Nephron (organoid): Measurements from ENCODE around the gene F7.

Experiments used
- H3K27ac Mint-ChIP-seq, 3 experiments: 2 replicates each; pipeline ENCODE4 v1.8.0; 2020; ENCODE audit warnings: mixed read lengths in 3 of 3, mild to moderate bottlenecking in 2 of 3, moderate library complexity in 1 of 3
- H3K27me3 Mint-ChIP-seq: 2 replicates; pipeline ENCODE4 v1.8.0; 2021; ENCODE audit warnings: low read depth, mild to moderate bottlenecking, moderate library complexity, mixed read lengths
- H3K36me3 Mint-ChIP-seq: 2 replicates; pipeline ENCODE4 v1.8.0; 2020; ENCODE audit warnings: low read depth, mixed read lengths
- H3K4me1 Mint-ChIP-seq: 2 replicates; pipeline ENCODE4 v1.8.0; 2020; ENCODE audit warnings: mixed read lengths
- H3K4me3 Mint-ChIP-seq, 3 experiments: 2 replicates each; pipeline ENCODE4 v1.8.0; 2020; ENCODE audit warnings: mild to moderate bottlenecking in 3 of 3, mixed read lengths in 3 of 3, moderate library complexity in 2 of 3
- H3K9me3 Mint-ChIP-seq: 2 replicates; pipeline ENCODE4 v1.8.0; 2020; ENCODE audit warnings: mixed read lengths
- CTCF ChIP-seq, 3 experiments: fragments of 200-600 bp; sonication (generic); IDR thresholded peaks; one replicate each; pipeline ENCODE4 v1.5.0; 2021; ENCODE audit warnings: antibody characterized with exemption in 3 of 3; ENCODE audit not compliant: unreplicated experiment in 3 of 3

F7 gene

GRCh38 chr13:113155201-113155600, 49.6 kb downstream of the F7 start:
- peak overlapping the region; percentile 58 to 79 (median 77) for H3K4me3 Mint-ChIP-seq
- peaks cover 23% of the 10 kb centered on the region for H3K4me1 Mint-ChIP-seq
- no peaks in the 10 kb centered on the region for H3K9me3 Mint-ChIP-seq
- peak overlapping the region in 2 of 3 experiments; percentile 70 to 74 for H3K27ac Mint-ChIP-seq
- peaks cover 19% of the 10 kb centered on the region for H3K27me3 Mint-ChIP-seq
- no peak for TF ChIP-seq CTCF (IDR thresholded peaks at IDR 0.05; ENCODE audit: unreplicated experiment in 3 of 3)
- H3K36me3 Mint-ChIP-seq: no peaks in the 10 kb centered on the region

GRCh38 chr13:113155982-113156655, 50.5 kb downstream of the F7 start:
- H3K4me1 Mint-ChIP-seq: peaks cover 18% of the 10 kb centered on the region
- no peaks in the 10 kb centered on the region for H3K9me3 Mint-ChIP-seq
- H3K27ac Mint-ChIP-seq: no peak overlapping the region
- no peak overlapping the region for H3K4me3 Mint-ChIP-seq
- no peak for TF ChIP-seq CTCF (IDR thresholded peaks at IDR 0.05; ENCODE audit: unreplicated experiment in 3 of 3)
- H3K36me3 Mint-ChIP-seq: no peaks in the 10 kb centered on the region
- peaks cover 28% of the 10 kb centered on the region for H3K27me3 Mint-ChIP-seq

- Mint-ChIP-seq H3K27ac (no peak overlapping the region), H3K4me3 (no peak overlapping the region), H3K9me3 (no peaks in the 10 kb centered on the region), H3K36me3 (no peaks in the 10 kb centered on the region), H3K27me3 (peaks cover 28% of the 10 kb centered on the region), H3K4me1 (peaks cover 12% of the 10 kb centered on the region)
- TF ChIP-seq CTCF (IDR thresholded peaks at IDR 0.05; ENCODE audit: unreplicated experiment in 3 of 3): no peak
Observed at GRCh38 chr13:113157206-113157928, 51.8 kb downstream of the F7 start.

GRCh38 chr13:113157929-113158747, 52.5 kb downstream of the F7 start, which contains the start of gene PROZ:
TSS of gene PROZ (plus strand) at chr13:113158648. CDS start at chr13:113158661, 13 bp downstream.
- no peak for TF ChIP-seq CTCF (IDR thresholded peaks at IDR 0.05; ENCODE audit: unreplicated experiment in 3 of 3)
- Mint-ChIP-seq H3K36me3 (no peaks in the 10 kb centered on the region), H3K9me3 (no peaks in the 10 kb centered on the region), H3K27ac (peak within 1 kb of the TSS in 1 of 3 experiments; percentile 56), H3K27me3 (peaks cover 24% of the 10 kb centered on the region), H3K4me1 (peaks cover 7% of the 10 kb centered on the region), H3K4me3 (peak within 1 kb of the TSS in 1 of 3 experiments; percentile 23)

GRCh38 chr13:113158946-113159345, 53.4 kb downstream of the F7 start:
- Mint-ChIP-seq H3K36me3 (no peaks in the 10 kb centered on the region), H3K4me3 (no peak overlapping the region), H3K4me1 (peaks cover 13% of the 10 kb centered on the region), H3K9me3 (no peaks in the 10 kb centered on the region), H3K27ac (peak overlapping the region in 1 of 3 experiments; percentile 56), H3K27me3 (peaks cover 28% of the 10 kb centered on the region)
- no peak for TF ChIP-seq CTCF (IDR thresholded peaks at IDR 0.05; ENCODE audit: unreplicated experiment in 3 of 3)
